Nephron progenitor cell (in vitro differentiated cells): ENCODE results near the gene ABI2.
A peak's percentile ranks its signal among the peaks of the same experiment; 100 is the strongest.
"Not testable (repeated sequence)": the region's sequence is repeated elsewhere in the genome, so short reads cannot be mapped to it uniquely, and the experiment has no call there.

Experiments
- DNase-seq: peaks from one replicate; pipeline ENCODE4 v3.0.0; 2021
- H3K27ac Mint-ChIP-seq: 2 replicates; pipeline ENCODE4 v1.8.0; 2021; ENCODE audit warnings: mild to moderate bottlenecking, moderate library complexity, mixed read lengths
- H3K27me3 Mint-ChIP-seq: 2 replicates; pipeline ENCODE4 v1.8.0; 2021; ENCODE audit warnings: mild to moderate bottlenecking, low read depth, mixed read lengths; ENCODE audit not compliant: poor library complexity
- H3K36me3 Mint-ChIP-seq: 2 replicates; pipeline ENCODE4 v1.8.0; 2021; ENCODE audit warnings: low read depth, mixed read lengths
- H3K4me1 Mint-ChIP-seq: 2 replicates; pipeline ENCODE4 v1.8.0; 2021; ENCODE audit warnings: mixed read lengths
- H3K4me3 Mint-ChIP-seq: 2 replicates; pipeline ENCODE4 v1.8.0; 2021; ENCODE audit warnings: mild to moderate bottlenecking, moderate library complexity, mixed read lengths
- H3K9me3 Mint-ChIP-seq: 2 replicates; pipeline ENCODE4 v1.8.0; 2021; ENCODE audit warnings: mild to moderate bottlenecking, moderate library complexity, mixed read lengths
- TF ChIP-seq, protein P1 (sequence below): fragments of 200-600 bp; sonication (generic); IDR thresholded peaks from 2 replicates; pipeline ENCODE4 v1.5.0; 2021; ENCODE audit warnings: antibody characterized with exemption

Gene ABI2

DNA sequence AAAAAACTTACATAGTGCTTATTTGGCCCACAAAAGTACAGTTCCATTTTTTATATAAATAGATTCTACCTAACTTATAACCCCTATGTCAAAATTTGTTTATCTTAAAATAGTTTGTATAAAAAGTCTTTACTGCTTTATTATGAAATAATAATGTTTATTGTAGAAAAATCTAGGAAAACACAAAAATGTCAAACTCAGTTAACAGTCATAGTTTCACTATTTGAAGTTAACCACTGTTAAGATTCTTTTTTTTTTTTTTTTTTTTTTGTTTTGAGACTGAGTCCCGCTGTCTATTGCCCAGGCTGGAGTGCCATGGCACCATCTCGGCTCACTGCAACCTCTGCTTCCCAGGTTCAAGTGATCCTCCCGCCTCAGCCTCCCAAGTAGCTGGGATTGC is 26.5 kb upstream of the ABI2 start:
- TF ChIP-seq, protein P1, sequence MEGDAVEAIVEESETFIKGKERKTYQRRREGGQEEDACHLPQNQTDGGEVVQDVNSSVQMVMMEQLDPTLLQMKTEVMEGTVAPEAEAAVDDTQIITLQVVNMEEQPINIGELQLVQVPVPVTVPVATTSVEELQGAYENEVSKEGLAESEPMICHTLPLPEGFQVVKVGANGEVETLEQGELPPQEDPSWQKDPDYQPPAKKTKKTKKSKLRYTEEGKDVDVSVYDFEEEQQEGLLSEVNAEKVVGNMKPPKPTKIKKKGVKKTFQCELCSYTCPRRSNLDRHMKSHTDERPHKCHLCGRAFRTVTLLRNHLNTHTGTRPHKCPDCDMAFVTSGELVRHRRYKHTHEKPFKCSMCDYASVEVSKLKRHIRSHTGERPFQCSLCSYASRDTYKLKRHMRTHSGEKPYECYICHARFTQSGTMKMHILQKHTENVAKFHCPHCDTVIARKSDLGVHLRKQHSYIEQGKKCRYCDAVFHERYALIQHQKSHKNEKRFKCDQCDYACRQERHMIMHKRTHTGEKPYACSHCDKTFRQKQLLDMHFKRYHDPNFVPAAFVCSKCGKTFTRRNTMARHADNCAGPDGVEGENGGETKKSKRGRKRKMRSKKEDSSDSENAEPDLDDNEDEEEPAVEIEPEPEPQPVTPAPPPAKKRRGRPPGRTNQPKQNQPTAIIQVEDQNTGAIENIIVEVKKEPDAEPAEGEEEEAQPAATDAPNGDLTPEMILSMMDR: no peak
- H3K4me3 Mint-ChIP-seq: no peak overlapping the region
- peaks cover 28% of the 10 kb centered on the region for H3K36me3 Mint-ChIP-seq
- H3K9me3 Mint-ChIP-seq: no peaks in the 10 kb centered on the region
- H3K27me3 Mint-ChIP-seq: peaks cover 2% of the 10 kb centered on the region
- peaks cover 7% of the 10 kb centered on the region for H3K4me1 Mint-ChIP-seq
- no peak for DNase-seq
- H3K27ac Mint-ChIP-seq: no peak overlapping the region

DNA sequence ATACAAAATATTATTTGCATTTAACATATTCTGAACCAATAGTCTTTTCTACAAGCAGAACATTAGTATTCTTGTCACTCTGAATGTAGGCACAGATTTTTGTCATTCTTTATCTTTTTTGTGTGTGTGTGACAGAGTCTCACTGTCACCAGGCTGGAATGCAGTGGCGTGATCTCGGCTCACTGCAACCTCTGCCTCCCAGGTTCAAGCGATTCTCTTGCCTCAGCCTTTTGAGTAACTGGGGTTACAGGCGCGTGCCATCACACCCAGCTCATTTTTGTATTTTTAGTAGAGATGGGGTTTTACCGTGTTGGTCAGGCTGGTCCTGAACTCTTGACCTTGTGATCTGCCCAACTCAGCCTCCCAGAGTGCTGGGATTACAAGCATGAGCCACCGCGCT is 25.6 kb upstream of the ABI2 start:
- H3K27ac Mint-ChIP-seq, H3K9me3 Mint-ChIP-seq, H3K4me1 Mint-ChIP-seq, H3K4me3 Mint-ChIP-seq, DNase-seq, H3K27me3 Mint-ChIP-seq: not testable (repeated sequence)
- H3K36me3 Mint-ChIP-seq: peaks cover 31% of the 10 kb centered on the region

DNA sequence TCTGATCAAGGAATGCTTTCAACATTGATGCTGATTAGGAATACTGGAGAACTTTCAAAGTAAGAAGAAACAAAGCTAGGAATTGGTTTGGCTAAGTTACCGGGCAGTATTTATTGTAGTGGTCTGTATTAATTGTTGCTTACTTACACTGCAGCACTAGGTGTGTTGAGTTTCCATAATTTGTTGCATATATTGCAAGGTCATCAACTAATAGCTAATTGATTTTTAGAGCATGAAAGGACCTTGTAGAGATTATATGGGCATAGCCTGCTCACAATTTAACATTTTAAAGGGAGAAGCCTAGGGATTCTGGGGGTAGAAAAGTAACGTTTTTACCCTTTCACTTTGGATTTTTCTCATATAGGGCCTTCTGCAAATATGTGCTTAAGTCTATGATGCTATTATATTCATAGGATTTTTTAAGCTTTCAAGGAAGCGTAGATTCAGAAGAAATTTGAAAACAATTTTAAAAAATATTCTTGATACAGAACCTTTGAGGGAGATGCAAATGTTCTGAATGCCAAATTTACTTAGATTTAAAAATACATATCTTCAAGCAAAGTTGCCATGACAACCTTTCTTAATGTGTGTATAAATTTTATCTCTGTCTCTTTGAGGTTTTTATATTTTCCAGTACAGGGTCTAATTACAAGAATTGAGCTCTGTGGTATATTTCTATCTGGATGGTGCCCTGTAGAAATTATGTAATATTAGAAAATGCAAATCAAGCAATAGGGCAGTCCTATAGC is 17.3 kb upstream of the ABI2 start:
- no peak for DNase-seq
- peaks cover 27% of the 10 kb centered on the region for H3K9me3 Mint-ChIP-seq
- peaks cover 2% of the 10 kb centered on the region for H3K27me3 Mint-ChIP-seq
- peaks cover 41% of the 10 kb centered on the region for H3K36me3 Mint-ChIP-seq
- no peaks in the 10 kb centered on the region for H3K4me1 Mint-ChIP-seq
- no peak overlapping the region for H3K4me3 Mint-ChIP-seq
- no peak overlapping the region for H3K27ac Mint-ChIP-seq
- TF ChIP-seq, protein P1: no peak

DNA sequence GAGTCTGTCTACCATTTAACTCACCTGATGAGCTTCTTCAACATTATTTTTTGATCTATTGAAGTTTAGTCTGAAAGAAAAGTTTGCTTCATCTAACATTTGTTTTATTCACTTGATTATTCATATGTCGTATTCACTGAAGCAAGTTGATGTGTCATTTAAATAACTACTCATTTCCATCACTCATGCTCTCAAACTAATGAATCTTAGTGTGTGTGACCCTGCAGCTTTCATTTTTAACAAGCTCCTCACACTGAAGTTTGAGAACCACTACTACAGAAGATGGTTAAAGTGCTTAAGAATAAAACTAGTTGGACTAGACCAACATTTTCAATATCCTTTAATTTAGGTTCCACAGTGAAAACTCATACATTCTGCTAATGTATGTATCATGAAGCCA is 1.8 kb upstream of the ABI2 start:
- Mint-ChIP-seq H3K27ac (no peak overlapping the region), H3K27me3 (peaks cover 3% of the 10 kb centered on the region), H3K4me1 (peaks cover 43% of the 10 kb centered on the region), H3K9me3 (peaks cover 4% of the 10 kb centered on the region), H3K36me3 (peaks cover 16% of the 10 kb centered on the region), H3K4me3 (peak overlapping the region; percentile 18)
- TF ChIP-seq, protein P1: no peak
- DNase-seq: no peak

DNA sequence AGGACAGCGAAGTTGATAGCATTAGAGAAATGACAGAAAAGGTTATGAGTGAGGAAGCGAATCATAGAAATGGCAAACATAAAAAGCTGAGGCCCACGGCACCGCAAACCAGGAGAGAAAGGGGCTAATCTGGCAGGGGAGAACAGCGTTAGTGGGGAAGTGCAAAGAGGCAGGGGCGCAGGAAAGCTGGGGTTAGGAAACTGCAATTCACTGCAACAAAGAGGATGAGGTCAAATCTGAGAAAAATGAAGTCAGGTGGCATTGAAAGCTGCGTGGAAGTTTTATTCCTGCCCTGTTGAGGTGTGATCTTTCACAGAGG is 653 bp upstream of the ABI2 start:
- TF ChIP-seq, protein P1: no peak
- Mint-ChIP-seq H3K4me1 (peaks cover 43% of the 10 kb centered on the region), H3K36me3 (peaks cover 23% of the 10 kb centered on the region), H3K9me3 (peaks cover 4% of the 10 kb centered on the region), H3K27ac (peak overlapping the region; percentile 99), H3K4me3 (peak overlapping the region; percentile 92), H3K27me3 (peaks cover 3% of the 10 kb centered on the region)
- DNase-seq: no peak

DNA sequence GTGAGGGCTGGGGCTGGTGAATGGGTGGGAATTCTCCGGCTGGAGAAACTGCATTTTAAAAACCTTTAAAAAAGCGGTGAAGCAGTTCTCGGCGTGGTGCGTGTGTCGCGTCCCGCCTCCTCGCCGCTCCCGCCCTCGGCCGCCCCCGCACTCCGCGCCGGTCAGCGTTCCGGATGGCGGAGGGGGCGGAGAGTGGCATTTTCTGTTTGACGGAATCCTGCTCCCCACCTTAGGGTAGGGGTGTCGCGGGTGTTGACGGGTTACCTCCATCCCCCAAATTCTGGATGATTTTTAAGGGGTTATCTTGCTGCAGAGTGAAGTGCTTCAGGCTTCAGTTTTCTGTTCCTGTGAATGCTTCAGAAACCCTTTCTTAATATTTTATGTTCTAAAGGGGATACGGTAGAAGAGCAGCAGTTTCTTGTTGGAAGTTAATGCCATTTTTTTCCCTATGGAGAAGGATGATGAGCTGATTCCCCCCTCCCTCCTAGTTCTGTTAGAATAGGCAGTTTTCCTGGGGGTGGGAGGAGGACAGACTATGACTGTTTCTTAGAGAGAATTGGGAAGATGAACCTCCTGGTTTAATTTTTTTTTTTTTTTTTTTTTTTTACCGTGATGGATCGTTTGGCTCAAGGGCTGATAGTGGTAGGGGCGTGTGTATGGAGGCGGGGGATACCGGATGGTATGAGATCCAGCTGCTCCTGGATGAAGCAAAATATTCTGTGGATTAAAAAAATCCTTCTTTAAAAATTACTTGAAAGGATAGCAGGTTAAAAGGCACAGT is 756 bp downstream of the ABI2 start:
- Mint-ChIP-seq H3K4me1 (peaks cover 43% of the 10 kb centered on the region), H3K27me3 (peaks cover 3% of the 10 kb centered on the region), H3K27ac (peak overlapping the region; percentile 95), H3K9me3 (peaks cover 4% of the 10 kb centered on the region), H3K36me3 (peaks cover 37% of the 10 kb centered on the region), H3K4me3 (peak overlapping the region; percentile 95)
- TF ChIP-seq, protein P1: no peak
- peak; percentile 71 for DNase-seq
